NCI-H524 treated with DMSO at 0.1 percent for 48 hours (cell line): Measurements from ENCODE around the gene MYO16.
"Not testable (repeated sequence)": the region's sequence is repeated elsewhere in the genome, so short reads cannot be mapped to it uniquely, and the experiment has no call there.

ENCODE experiments used
- DNase-seq: peaks from one replicate; lab custom pipeline; 2025; lab: John Stamatoyannopoulos, UW

Gene MYO16

GRCh38 chr13:108895220-108895704 is 265.9 kb downstream of the MYO16 start:
- DNase-seq = no peak

- no peak for DNase-seq
These were observed 268.5 kb downstream of the MYO16 start for GRCh38 chr13:108897955-108898354.

- no peak for DNase-seq
These were observed 273.2 kb downstream of the MYO16 start for GRCh38 chr13:108902405-108903155.

GRCh38 chr13:108903613-108904012 is 274.2 kb downstream of the MYO16 start:
- no peak for DNase-seq

- DNase-seq = no peak
These were observed 282.4 kb downstream of the MYO16 start for GRCh38 chr13:108911807-108912206.

GRCh38 chr13:108913731-108914130 is 284.3 kb downstream of the MYO16 start:
- DNase-seq = not testable (repeated sequence)

- no peak for DNase-seq
These were observed 285.8 kb downstream of the MYO16 start for GRCh38 chr13:108915095-108915633.

GRCh38 chr13:108915634-108916512 is 286.5 kb downstream of the MYO16 start:
- DNase-seq = no peak

- DNase-seq = no peak
These were observed 288.2 kb downstream of the MYO16 start for GRCh38 chr13:108917581-108917980.

GRCh38 chr13:108919036-108919907 is 289.9 kb downstream of the MYO16 start:
- no peak for DNase-seq

GRCh38 chr13:108920137-108920536 is 290.7 kb downstream of the MYO16 start:
- DNase-seq = no peak

- DNase-seq = no peak
These were observed 291.8 kb downstream of the MYO16 start for GRCh38 chr13:108921238-108921637.

- DNase-seq = no peak
These were observed 292.7 kb downstream of the MYO16 start for GRCh38 chr13:108922108-108922507.

GRCh38 chr13:108923386-108924047 is 294.1 kb downstream of the MYO16 start:
- DNase-seq = no peak

GRCh38 chr13:108924134-108924533 is 294.7 kb downstream of the MYO16 start:
- no peak for DNase-seq

- DNase-seq = no peak
These were observed 295.1 kb downstream of the MYO16 start for GRCh38 chr13:108924541-108924940.

GRCh38 chr13:108925070-108925469 is 295.7 kb downstream of the MYO16 start:
- DNase-seq = no peak

- no peak for DNase-seq
These were observed 297.5 kb downstream of the MYO16 start for GRCh38 chr13:108926862-108927261.

- DNase-seq = no peak
These were observed 298.2 kb downstream of the MYO16 start for GRCh38 chr13:108927615-108928014.

GRCh38 chr13:108929532-108930206 is 300.3 kb downstream of the MYO16 start:
- DNase-seq = no peak

- DNase-seq = no peak
These were observed 302.8 kb downstream of the MYO16 start for GRCh38 chr13:108932196-108932595.
